ENCODE measurements around the gene ATG4A.

Gene ATG4A

GRCh38 chrX:108156082-108156481 lies 64.5 kb downstream of the ATG4A start:
- Histone ChIP-seq H3K9ac (ENCODE audit: low read depth, low read length) (no peak overlapping the region), H3K9me3 (ENCODE audit: control insufficient read depth, insufficient read depth, low read length) (no peaks in the 10 kb centered on the region), H3K4me1 (ENCODE audit: control insufficient read depth, insufficient read depth, low read length) (no peaks in the 10 kb centered on the region), H3K4me3 (ENCODE audit: low read depth, low read length) (no peak overlapping the region), H3K36me3 (ENCODE audit: control insufficient read depth, insufficient read depth, low read length) (no peaks in the 10 kb centered on the region), H3K27me3 (ENCODE audit: control insufficient read depth, insufficient read depth, low read length) (peaks cover 8% of the 10 kb centered on the region; the same call in 1 of the 2 replicates), H3K27ac (ENCODE audit: low read depth, low read length) (no peak overlapping the region)

- Histone ChIP-seq H3K27me3 (ENCODE audit: control insufficient read depth, insufficient read depth, low read length) (peaks cover 8% of the 10 kb centered on the region; the same call in 1 of the 2 replicates), H3K9ac (ENCODE audit: low read depth, low read length) (no peak overlapping the region), H3K4me1 (ENCODE audit: control insufficient read depth, insufficient read depth, low read length) (no peaks in the 10 kb centered on the region), H3K27ac (ENCODE audit: low read depth, low read length) (no peak overlapping the region), H3K36me3 (ENCODE audit: control insufficient read depth, insufficient read depth, low read length) (no peaks in the 10 kb centered on the region), H3K9me3 (ENCODE audit: control insufficient read depth, insufficient read depth, low read length) (no peaks in the 10 kb centered on the region), H3K4me3 (ENCODE audit: low read depth, low read length) (no peak overlapping the region)
Measured at GRCh38 chrX:108156934-108157466, 65.4 kb downstream of the ATG4A start.

- H3K9me3 ChIP-seq (ENCODE audit: control insufficient read depth, insufficient read depth, low read length): no peaks in the 10 kb centered on the region
- H3K4me3 ChIP-seq (ENCODE audit: low read depth, low read length): no peak overlapping the region
- H3K27me3 ChIP-seq (ENCODE audit: control insufficient read depth, insufficient read depth, low read length): peaks cover 8% of the 10 kb centered on the region; the same call in 1 of the 2 replicates
- no peak overlapping the region for H3K27ac ChIP-seq (ENCODE audit: low read depth, low read length)
- H3K4me1 ChIP-seq (ENCODE audit: control insufficient read depth, insufficient read depth, low read length): no peaks in the 10 kb centered on the region
- no peak overlapping the region for H3K9ac ChIP-seq (ENCODE audit: low read depth, low read length)
- no peaks in the 10 kb centered on the region for H3K36me3 ChIP-seq (ENCODE audit: control insufficient read depth, insufficient read depth, low read length)
Measured at GRCh38 chrX:108157628-108158027, 66.0 kb downstream of the ATG4A start.

- no peaks in the 10 kb centered on the region for H3K36me3 ChIP-seq (ENCODE audit: control insufficient read depth, insufficient read depth, low read length)
- no peaks in the 10 kb centered on the region for H3K4me1 ChIP-seq (ENCODE audit: control insufficient read depth, insufficient read depth, low read length)
- no peak overlapping the region for H3K27ac ChIP-seq (ENCODE audit: low read depth, low read length)
- no peak overlapping the region for H3K9ac ChIP-seq (ENCODE audit: low read depth, low read length)
- H3K4me3 ChIP-seq (ENCODE audit: low read depth, low read length): no peak overlapping the region
- H3K9me3 ChIP-seq (ENCODE audit: control insufficient read depth, insufficient read depth, low read length): no peaks in the 10 kb centered on the region
- peaks cover 8% of the 10 kb centered on the region; the same call in 1 of the 2 replicates for H3K27me3 ChIP-seq (ENCODE audit: control insufficient read depth, insufficient read depth, low read length)
Measured at GRCh38 chrX:108159028-108159670, 67.6 kb downstream of the ATG4A start.

GRCh38 chrX:108160309-108160708 lies 68.7 kb downstream of the ATG4A start:
- H3K9ac ChIP-seq (ENCODE audit: low read depth, low read length): no peak overlapping the region
- no peaks in the 10 kb centered on the region for H3K36me3 ChIP-seq (ENCODE audit: control insufficient read depth, insufficient read depth, low read length)
- no peak overlapping the region for H3K27ac ChIP-seq (ENCODE audit: low read depth, low read length)
- H3K27me3 ChIP-seq (ENCODE audit: control insufficient read depth, insufficient read depth, low read length): peaks cover 8% of the 10 kb centered on the region; the same call in 1 of the 2 replicates
- no peaks in the 10 kb centered on the region for H3K9me3 ChIP-seq (ENCODE audit: control insufficient read depth, insufficient read depth, low read length)
- H3K4me1 ChIP-seq (ENCODE audit: control insufficient read depth, insufficient read depth, low read length): no peaks in the 10 kb centered on the region
- no peak overlapping the region for H3K4me3 ChIP-seq (ENCODE audit: low read depth, low read length)

GRCh38 chrX:108162265-108162664 lies 70.7 kb downstream of the ATG4A start:
- no peaks in the 10 kb centered on the region for H3K36me3 ChIP-seq (ENCODE audit: control insufficient read depth, insufficient read depth, low read length)
- H3K27me3 ChIP-seq (ENCODE audit: control insufficient read depth, insufficient read depth, low read length): peaks cover 7% of the 10 kb centered on the region; the same call in 1 of the 2 replicates
- H3K4me3 ChIP-seq (ENCODE audit: low read depth, low read length): no peak overlapping the region

GRCh38 chrX:108163333-108164082 lies 71.9 kb downstream of the ATG4A start:
- 0 out of 2 replicates have a peak, but pooled peaks cover 4% of the 10 kb centered on the region for H3K27me3 ChIP-seq (ENCODE audit: control insufficient read depth, insufficient read depth, low read length)
- no peaks in the 10 kb centered on the region for H3K9me3 ChIP-seq (ENCODE audit: control insufficient read depth, insufficient read depth, low read length)
- no peak overlapping the region for H3K9ac ChIP-seq (ENCODE audit: low read depth, low read length)
- H3K36me3 ChIP-seq (ENCODE audit: control insufficient read depth, insufficient read depth, low read length): no peaks in the 10 kb centered on the region
- H3K27ac ChIP-seq (ENCODE audit: low read depth, low read length): no peak overlapping the region
- no peaks in the 10 kb centered on the region for H3K4me1 ChIP-seq (ENCODE audit: control insufficient read depth, insufficient read depth, low read length)
- no peak overlapping the region for H3K4me3 ChIP-seq (ENCODE audit: low read depth, low read length)

More at GRCh38 chrX:108162265-108162664, 70.7 kb downstream of the ATG4A start:
- Histone ChIP-seq H3K4me1 (ENCODE audit: control insufficient read depth, insufficient read depth, low read length) (no peaks in the 10 kb centered on the region), H3K9me3 (ENCODE audit: control insufficient read depth, insufficient read depth, low read length) (no peaks in the 10 kb centered on the region), H3K27ac (ENCODE audit: low read depth, low read length) (no peak overlapping the region), H3K9ac (ENCODE audit: low read depth, low read length) (no peak overlapping the region)

GRCh38 chrX:108165383-108166111 lies 74.0 kb downstream of the ATG4A start:
- Histone ChIP-seq H3K4me3 (ENCODE audit: low read depth, low read length) (no peak overlapping the region), H3K4me1 (ENCODE audit: control insufficient read depth, insufficient read depth, low read length) (no peaks in the 10 kb centered on the region), H3K27me3 (ENCODE audit: control insufficient read depth, insufficient read depth, low read length) (no peaks in the 10 kb centered on the region), H3K36me3 (ENCODE audit: control insufficient read depth, insufficient read depth, low read length) (no peaks in the 10 kb centered on the region), H3K9ac (ENCODE audit: low read depth, low read length) (no peak overlapping the region), H3K9me3 (ENCODE audit: control insufficient read depth, insufficient read depth, low read length) (no peaks in the 10 kb centered on the region), H3K27ac (ENCODE audit: low read depth, low read length) (no peak overlapping the region)

GRCh38 chrX:108167211-108167872 lies 75.8 kb downstream of the ATG4A start:
- no peak overlapping the region for H3K27ac ChIP-seq (ENCODE audit: low read depth, low read length)
- no peaks in the 10 kb centered on the region for H3K36me3 ChIP-seq (ENCODE audit: control insufficient read depth, insufficient read depth, low read length)
- no peak overlapping the region for H3K9ac ChIP-seq (ENCODE audit: low read depth, low read length)
- no peaks in the 10 kb centered on the region for H3K4me1 ChIP-seq (ENCODE audit: control insufficient read depth, insufficient read depth, low read length)
- no peaks in the 10 kb centered on the region for H3K27me3 ChIP-seq (ENCODE audit: control insufficient read depth, insufficient read depth, low read length)
- H3K4me3 ChIP-seq (ENCODE audit: low read depth, low read length): no peak overlapping the region
- no peaks in the 10 kb centered on the region for H3K9me3 ChIP-seq (ENCODE audit: control insufficient read depth, insufficient read depth, low read length)

GRCh38 chrX:108168961-108169740 lies 77.6 kb downstream of the ATG4A start:
- Histone ChIP-seq H3K27ac (ENCODE audit: low read depth, low read length) (no peak overlapping the region), H3K9ac (ENCODE audit: low read depth, low read length) (no peak overlapping the region), H3K27me3 (ENCODE audit: control insufficient read depth, insufficient read depth, low read length) (no peaks in the 10 kb centered on the region; the same call in 1 of the 2 replicates), H3K9me3 (ENCODE audit: control insufficient read depth, insufficient read depth, low read length) (no peaks in the 10 kb centered on the region), H3K4me1 (ENCODE audit: control insufficient read depth, insufficient read depth, low read length) (no peaks in the 10 kb centered on the region), H3K36me3 (ENCODE audit: control insufficient read depth, insufficient read depth, low read length) (no peaks in the 10 kb centered on the region), H3K4me3 (ENCODE audit: low read depth, low read length) (no peak overlapping the region)

Measured in HUES48 (cell line).